Measurements from ENCODE around the gene MKS1.

The MKS1 gene

DNA sequence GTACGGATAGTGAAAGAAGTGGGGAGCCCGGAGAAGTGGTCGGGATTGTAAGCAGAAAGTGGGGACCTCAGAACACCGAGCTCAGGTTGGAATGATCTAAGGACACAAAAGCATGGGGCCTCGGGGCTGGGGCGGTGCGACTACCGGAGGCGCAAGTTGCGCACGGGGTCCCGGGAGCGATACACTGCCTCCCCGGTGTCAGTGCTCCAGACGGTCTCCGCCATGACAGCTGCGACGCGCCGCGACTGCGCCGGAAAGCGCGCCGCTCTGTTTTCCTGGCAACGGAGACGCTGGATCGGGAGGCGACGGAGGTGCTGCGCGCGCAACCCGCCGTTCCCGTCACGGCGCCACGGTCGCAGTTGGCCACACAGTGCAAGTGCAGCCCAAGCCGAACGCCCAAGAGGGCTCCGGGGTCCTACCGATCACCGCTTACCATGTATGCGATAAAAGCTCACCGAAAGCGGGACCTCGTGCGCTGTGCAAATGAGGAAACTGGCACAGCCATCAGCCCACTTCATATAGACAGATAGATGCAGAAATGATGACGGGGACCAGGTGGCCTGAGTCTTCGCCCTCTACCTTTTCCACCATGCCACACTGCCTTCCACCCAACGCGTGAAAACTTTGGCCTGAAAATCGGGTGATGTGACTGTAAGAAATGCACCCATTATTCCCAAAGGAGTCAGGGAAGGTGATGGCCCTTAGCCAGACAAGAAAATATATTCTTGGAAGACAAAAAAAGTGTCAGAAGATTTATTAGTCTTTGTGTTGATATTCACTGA is at the start of gene MKS1:
Gene MKS1 (minus strand): TSS at position 249 of the 782 bp plus-strand sequence. CDS start 25 bp downstream, at position 224.
- peak; percentile 97 for DNase-seq

DNA sequence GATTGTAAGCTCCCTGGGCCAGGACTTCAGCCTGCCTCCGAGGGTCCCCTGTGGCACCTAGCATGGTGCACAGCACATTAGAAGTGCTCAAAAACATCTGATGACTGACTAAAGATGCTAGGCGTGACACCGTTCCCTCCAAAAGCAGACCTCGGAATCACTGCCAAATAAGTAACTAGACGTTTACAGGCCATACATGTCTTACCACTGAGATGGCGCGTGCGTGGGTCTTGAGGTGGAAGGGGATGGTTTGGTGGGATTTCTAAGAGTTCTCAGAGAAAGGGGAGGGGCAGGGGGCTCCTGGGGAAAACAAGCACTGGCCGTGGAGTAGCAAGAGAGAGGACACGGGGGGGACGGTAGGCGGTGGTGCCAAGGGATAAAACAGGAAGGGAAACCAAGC is 49.3 kb upstream of the MKS1 start:
- no peak for DNase-seq

DNA sequence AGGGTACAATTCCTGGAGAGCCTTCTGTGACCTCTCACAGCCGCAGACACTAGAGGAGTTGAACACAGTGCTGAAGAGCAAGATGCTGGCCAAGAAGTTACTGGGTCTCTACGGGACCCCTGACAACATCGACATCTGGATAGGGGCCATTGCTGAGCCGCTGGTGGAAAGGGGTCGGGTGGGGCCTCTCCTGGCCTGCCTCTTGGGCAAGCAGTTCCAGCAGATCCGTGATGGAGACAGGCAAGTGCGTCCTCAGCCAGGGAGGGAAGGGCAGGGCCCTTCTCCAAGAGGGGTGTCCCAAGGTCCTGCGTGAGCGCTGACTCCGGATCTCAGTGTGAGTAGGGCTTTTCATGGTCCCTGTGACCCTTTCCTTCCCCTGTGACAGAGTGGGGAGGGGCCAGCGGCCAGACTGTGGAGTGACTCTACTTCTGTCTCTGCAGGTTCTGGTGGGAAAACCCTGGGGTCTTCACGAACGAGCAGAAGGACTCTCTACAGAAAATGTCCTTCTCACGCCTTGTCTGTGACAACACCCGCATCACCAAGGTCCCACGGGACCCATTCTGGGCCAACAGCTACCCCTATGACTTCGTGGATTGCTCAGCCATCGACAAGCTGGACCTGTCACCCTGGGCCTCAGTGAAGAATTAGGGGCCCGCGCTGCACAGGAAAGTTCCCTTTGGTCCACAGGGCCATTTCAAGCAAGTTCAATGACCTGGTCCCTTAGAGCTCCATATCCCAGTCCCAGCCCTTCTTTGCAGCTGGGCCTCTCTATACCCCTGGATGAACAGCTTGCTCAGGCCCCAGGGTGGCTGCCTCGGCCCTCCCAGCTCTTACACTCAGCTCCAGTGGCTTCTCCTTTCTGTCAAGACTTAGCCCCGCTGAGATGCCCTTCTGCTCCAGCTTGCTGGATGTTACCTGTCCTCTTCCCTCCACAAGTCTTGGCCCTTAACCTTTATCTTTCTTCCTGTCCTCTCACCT is 48.6 kb upstream of the MKS1 start:
- DNase-seq: no peak

DNA sequence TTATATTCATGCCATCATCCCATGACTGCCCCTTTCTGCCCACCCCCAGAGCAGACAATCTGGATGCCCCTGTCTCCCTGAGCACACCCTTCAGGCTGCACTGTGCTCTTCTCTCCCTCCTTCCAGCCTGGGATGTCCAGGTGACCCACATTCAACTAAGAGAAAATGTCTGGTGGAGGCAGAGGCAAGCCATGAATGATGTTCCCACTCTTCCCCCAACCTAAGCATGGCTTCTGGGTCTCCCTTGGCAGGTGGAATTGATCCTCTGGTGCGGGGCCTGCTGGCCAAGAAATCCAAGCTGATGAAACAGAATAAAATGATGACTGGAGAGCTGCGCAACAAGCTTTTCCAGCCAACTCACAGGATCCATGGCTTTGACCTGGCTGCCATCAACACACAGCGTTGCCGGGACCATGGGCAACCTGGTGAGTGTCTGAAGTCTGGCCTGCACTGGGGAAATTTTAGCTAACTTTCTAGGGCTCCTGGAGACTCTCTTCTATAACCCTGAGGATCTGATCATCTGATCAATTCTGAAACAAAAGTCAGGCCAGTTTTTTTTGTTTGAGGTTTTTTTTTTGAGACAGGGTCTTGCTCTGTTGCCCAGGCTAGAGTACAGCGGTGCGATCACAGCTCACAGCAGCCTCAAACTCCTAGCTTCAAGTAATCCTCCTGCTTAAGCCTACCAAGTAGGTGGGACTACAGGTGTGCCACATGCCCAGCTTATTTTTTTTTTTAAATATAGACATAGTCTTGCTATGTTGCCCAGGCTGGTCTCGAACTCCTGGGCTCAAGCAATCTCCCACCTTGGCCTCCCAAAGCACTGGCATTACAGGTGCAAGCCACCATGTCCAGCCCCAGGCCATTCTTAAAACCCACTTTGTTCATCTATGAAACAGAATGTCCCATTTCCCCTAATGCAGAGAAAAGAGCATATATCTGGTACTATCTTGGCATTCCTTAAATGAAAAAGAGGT is 47.1 kb upstream of the MKS1 start:
- no peak for DNase-seq

DNA sequence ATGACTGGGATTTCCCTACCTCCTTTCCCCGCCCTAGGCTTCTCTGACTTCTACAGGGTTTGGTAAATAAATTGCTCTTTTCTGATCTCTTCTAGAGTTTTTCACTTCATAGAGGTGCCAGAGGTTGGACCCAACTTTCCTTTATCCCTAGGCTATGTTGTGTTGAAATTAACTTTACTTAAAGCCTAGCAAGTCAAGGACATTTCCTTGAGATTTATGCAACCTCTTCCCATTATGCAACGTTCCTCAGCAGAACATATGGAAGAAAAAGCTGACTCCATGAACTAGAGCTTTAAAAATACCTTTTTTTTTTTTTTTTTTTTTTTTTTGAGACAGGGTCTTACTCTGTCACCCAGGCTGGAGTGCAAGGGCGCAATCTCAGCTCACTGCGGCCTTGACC is 46.2 kb upstream of the MKS1 start:
- DNase-seq: no peak

DNA sequence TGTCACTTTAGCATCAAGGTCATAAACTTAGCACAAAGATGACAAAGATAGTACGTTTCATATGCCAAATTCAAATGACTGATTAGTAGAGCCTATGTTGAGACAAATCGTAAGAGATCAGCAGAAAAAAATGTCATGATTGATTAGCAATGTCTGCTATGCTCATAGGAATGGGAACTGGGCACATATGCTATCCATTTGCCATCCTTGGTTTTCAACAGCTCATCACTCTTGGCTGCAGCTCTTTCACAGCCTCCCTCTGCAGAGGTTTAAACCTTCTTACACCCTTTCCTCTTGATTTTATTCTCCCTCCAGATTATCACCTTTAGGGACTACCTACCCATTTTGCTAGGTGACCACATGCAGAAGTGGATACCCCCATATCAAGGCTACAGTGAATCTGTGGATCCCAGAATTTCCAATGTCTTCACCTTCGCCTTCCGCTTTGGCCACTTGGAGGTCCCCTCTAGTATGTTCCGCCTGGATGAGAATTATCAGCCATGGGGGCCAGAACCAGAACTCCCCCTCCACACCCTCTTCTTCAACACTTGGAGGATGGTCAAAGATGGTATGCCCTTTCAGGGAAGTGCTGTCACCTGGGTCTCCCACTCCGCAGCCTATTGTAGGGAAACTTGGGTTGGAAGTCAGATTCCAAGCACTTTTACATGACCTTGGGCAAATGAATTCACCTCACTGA is 45.5 kb upstream of the MKS1 start:
- no peak for DNase-seq

DNA sequence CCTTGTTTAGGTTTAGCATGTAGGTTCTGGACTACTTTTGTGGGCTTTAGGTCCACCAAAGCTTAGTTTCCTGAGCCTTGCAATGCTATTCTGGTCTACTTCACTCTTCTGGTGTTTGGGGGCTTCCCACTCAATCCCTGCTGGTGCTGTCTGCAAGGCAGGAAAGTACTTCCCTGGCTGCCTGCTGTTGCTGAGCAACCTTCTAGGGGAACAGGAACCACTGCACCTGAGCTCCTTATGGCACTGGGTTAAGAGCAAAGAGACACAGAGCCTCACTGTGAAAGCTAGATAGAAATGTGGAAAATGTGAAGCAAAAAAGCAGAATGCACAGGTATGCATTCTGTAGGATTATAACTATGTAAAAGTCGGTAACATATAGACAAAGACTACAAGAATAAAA is 44.7 kb upstream of the MKS1 start:
- DNase-seq: no peak

DNA sequence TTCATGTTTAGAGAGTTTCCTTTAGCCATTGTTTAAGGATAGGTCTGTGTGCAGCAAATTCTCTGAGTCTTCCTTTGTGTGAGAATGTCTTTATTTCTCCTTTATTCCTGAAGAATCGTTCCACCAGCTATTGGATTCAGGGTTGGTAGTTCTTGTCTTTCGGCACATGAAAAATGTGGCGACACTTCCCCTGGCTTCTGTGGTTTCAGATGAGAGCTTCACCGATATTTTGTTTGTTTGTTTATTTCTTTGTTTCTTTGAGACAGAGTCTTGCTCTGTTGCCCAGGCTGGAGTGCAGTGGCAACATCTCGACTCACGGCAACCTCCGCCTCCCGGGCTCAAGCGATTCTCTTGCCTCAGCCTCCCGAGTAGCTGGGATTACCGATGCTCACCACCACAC is 43.1 kb upstream of the MKS1 start:
- DNase-seq: no peak

DNA sequence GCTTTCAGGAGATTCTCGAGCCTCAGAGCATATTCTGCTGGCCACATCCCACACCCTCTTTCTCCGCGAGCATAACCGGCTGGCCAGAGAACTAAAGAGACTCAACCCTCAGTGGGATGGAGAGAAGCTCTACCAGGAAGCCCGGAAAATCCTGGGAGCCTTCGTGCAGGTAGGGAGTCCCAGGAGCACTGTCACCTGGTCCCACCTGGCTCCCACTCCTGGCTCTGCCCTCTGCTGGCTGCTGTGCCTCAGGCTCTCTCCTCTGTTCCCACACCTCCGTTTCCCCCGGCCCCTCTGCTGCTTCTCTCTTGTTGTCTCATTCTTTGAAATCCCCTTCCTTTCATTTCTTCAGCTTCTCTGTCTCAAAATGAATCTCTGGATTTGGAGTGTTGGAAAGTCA is 35.7 kb upstream of the MKS1 start:
- DNase-seq: no peak

DNA sequence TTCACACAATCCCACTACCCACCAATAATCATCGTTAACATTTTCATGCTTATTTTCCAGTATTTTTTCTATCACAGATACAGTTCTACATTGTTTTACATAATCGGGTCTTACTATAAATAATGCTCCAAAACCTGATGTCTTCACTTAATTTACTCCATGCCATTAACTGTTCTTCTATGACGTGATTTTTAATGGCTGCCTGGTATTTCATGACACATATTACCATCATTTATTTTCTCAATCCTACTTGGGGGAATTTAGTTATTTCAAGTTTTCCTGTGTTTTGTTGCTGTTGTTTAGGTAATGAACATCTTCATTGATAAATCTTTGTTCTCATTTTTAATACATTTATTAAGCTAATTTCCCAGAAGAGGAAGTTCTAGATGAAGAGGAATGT is 34.0 kb upstream of the MKS1 start:
- DNase-seq: no peak

DNA sequence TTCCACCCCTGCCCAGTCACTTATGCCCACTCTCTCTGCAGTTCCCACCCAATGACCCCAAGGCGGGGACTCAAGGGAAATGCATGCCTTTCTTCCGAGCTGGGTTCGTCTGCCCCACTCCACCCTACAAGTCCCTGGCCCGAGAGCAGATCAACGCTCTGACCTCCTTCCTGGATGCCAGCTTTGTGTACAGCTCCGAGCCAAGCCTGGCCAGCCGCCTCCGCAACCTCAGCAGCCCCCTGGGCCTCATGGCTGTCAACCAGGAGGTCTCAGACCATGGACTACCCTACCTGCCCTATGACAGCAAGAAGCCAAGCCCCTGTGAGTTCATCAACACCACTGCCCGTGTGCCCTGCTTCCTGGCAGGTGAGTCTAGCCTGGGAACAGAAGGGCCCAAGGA is 33.1 kb upstream of the MKS1 start:
- DNase-seq: no peak

DNA sequence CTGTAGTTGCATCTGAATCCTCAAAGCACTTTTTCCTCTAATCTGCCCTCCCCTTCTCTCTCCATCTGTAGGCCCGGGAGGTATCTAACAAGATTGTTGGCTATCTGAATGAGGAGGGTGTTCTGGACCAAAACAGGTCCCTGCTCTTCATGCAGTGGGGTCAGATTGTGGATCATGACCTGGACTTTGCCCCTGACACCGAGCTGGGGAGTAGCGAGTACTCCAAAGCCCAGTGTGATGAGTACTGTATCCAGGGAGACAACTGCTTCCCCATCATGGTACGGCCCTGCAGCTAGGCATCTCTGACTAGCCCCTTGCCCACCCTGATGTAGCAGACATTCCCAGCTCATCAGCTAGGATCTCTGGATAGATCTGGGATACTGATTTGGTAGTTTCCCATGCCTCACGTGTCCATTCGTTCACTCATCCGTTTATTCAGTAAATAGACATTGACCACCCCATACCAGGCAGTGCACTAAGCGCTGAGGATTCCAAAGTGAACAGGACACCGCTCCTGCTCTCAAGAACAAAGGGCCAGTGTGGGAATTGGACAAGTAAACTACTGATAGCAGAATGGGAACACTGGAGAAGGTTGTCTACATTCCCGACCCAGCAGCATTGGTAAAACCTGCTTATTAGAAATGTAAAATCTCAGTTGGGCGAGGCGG is 31.4 kb upstream of the MKS1 start:
- no peak for DNase-seq

DNA sequence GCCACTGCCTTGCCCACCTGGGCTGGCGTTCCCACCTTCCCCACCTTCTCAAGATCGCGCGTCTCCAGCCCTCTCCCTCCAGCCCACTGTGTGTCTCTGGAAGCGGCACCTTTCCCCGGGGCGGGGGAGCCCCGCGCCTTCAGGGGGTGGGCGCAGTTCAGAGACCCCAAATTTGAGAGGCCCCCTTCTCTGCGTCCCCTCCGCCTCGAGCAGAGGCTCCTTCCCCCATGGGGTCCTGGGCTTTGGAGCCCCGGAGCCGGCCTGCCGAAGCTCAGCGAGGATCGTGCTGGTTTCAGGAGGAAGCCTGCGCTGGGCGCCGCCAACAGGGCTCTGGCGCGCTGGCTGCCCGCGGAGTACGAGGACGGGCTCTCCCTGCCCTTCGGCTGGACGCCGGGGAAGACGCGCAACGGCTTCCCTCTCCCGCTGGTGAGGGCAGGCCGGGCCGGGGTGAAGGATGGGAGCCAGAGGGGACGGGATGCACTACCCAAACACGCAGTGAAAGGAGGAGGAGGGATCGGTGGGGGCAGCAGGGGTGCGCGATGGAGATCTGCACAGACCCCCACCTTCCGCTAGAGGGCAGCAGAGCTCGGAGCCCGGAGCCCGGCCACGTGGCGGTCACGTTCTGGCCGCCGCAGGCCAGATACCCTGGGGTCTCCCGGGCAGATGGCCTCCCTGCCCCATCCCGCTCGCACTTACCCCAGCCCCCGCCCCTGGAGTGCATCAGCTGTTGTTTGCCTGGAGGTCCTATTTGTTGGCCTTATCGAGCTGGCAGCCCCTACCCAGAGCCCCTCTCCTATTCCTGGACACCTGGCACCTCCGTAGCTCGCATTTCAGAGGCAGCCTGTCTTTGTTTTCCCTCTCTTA is 30.4 kb upstream of the MKS1 start:
- DNase-seq: peak; percentile 74

DNA sequence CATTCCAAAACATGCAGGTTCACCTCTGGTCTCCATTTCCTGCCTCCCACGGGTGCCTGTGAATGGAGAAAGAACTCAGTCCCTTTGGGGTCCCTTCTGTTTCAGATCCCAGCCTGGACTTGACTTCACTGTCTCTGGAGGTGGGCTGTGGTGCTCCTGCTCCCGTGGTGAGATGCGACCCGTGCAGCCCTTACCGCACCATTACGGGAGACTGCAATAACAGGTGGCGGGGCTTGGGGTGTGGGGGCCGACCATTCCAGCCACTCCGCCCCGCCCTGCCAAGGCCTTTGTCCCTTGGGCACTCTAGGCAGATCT is 29.9 kb upstream of the MKS1 start:
- DNase-seq: no peak

DNA sequence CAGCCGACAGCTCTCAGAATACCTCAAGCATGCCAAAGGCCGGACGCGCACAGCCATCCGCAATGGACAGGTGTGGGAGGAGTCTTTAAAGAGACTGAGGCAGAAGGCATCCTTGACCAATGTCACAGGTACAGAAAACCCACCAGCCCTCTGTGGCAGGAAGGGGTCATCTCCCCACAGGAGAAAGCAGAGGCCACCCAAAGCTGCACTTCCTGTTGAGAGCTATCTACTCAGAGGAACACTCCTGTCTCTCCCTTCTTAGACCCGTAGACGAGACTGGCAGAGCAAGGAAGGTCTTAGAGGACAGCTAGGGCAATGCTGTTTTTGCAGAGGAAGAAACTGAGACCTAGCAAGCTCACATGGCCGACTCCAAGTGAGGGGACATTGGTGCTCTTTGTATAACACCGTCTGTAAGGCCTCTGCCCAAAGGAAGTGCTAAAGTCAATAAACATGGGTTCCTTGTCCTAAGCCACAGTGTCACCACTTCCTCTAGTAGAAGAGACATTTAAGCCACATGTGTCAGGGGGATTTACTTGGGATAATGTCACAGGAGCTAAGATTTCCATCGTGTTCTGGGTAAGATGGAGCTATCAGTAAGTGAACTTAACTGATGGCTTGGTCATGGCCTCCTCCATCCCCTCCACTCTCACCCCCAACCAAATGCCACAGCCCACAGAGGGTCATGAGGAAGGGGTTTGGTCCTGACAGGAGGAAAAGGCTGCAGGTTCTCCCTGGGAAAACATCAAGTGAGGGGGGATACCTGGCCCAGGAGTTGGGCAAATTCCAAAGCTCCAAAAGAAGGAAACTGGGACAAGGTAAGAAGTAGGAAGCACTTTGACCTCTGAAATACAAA is 28.7 kb upstream of the MKS1 start:
- no peak for DNase-seq

DNA sequence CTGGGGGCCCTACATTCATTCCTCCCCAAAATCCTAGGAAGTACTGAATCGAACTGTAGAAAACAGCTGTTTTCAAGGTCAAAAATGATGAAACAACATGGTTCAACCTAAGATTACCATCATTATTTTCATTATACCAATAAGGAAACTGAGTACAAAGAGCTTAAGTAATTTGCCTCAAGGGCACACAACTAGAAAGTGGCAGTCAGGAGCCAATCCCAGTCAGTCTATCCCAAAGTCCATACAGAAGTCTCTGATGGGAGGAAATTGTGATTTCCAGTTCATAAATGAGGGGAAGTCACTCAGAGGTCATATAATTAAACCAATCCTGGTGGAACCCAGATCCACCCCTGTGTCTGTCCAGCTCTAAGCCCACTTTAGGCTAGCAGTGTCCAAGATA is 27.7 kb upstream of the MKS1 start:
- no peak for DNase-seq

DNA sequence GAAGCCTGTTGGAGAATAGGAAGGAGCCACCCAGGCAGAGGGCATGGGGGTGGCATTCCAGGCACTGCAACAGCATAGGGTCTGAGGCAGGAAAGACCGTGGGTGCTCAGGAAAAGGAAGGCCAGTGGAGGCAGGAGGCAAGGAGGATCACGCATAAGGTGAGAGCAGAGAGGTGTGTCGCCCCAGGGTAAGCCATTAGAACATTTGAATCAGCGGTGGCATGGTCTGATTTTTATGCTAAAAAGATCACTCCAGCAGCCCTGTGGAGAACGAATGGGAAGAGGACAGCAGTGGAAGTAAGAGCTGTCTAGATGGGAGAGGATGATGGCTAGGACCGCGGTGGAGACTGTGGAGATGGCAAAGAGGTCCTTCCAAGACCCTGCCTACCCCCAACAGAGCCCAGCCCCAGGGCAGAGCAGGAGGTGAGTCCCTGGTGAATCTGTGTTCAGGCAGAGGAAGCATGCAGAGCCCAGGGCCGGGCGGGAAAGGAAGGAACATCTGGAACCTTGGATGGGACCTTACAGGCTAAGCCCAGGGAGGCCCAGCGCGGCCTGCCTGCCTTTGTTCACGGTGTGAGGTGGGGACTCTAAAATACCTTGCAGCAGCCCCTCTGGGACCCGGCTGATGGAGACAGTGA is 27.2 kb upstream of the MKS1 start:
- no peak for DNase-seq

DNA sequence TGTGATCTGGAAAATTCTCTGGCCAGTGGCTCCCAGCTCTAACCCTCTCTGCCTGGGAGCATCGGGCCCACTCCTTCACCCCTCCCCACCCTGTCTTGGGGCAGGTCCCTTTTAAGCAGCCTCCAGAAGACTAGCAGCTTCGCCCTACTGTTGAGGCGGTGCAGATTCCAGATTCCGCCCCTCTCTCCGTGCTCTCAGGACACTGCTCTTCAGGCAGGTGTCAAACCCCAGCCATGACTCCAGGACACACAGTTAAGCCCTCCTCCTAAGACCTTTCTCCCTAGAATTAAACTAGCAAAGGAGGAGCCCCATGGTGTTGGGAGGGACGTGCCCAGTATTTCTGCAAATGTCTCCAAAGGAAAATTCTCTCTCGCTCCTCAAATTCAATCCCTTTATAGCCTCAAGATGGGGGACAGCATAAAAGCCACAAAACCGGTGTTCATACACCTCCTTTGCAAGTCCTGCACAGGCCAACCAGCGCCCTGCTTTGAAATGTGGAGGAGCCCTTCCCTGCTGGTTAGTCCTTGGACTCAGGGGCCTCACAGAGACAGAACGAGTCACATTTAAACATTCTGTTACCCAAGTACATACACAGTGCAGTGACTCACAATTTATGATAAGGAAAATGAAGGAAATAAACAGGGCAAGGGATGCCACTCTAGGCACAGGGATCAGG is 26.5 kb upstream of the MKS1 start:
- no peak for DNase-seq

DNA sequence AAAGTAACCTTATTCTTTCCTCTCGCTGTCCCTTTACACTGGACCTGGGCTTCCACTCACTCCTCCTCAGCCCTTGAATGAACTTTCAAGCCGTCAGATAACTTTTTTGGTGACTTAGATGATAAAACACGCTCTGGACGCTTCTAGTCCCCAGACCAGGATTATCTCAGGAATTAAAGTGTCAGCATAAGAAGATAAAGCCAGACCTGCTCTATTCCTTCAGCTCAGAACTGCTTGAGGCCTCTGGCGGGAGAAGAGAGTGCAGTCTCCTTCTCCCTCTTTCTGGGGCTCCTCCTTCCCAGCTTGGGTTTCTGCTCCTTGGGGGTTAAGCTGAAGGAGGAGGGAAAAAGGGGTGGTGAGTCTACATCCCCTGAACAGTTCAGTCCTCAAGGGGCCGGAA is 25.9 kb upstream of the MKS1 start:
- no peak for DNase-seq
